ENCODE data around the gene KIF21B.

DNA sequence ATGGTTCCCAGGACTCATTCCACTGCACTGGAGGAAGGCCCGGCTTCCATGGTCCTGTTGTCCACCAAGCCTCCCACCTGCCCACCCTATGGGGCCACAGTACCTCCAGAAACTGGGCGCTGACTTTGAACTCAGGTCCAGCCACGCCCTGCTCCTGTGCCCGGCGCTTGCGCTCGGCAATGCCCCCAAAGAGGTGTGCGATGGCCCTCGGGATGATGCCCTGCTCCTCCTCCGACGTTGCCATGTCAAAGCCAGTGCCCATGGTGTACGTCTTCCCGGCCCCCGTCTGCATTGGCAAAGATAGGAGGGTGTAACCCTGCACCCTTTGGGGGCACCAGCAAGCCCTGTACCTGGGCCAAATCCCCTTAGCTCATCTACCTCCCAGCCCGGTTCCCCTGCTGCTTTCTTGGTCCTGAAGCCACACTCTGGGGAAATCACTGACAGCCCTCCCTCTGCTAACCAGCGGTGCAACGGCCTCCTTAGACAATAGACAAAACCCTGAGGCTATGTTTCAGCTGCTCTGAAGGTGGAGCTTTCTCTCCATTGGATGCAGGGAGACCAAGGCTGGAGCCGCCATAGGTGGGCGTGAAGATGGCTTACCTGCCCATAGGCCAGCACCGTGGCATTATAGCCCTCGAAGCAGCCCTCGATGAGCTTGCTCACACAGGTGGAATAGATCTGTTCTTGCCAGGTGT is 14.7 kb downstream of the KIF21B start:
- TF ChIP-seq, protein P1, sequence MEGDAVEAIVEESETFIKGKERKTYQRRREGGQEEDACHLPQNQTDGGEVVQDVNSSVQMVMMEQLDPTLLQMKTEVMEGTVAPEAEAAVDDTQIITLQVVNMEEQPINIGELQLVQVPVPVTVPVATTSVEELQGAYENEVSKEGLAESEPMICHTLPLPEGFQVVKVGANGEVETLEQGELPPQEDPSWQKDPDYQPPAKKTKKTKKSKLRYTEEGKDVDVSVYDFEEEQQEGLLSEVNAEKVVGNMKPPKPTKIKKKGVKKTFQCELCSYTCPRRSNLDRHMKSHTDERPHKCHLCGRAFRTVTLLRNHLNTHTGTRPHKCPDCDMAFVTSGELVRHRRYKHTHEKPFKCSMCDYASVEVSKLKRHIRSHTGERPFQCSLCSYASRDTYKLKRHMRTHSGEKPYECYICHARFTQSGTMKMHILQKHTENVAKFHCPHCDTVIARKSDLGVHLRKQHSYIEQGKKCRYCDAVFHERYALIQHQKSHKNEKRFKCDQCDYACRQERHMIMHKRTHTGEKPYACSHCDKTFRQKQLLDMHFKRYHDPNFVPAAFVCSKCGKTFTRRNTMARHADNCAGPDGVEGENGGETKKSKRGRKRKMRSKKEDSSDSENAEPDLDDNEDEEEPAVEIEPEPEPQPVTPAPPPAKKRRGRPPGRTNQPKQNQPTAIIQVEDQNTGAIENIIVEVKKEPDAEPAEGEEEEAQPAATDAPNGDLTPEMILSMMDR (IDR thresholded peaks at IDR 0.05; ENCODE audit: poor library complexity): no peak
- no peak for TF ChIP-seq EZH2 (IDR thresholded peaks at IDR 0.05; ENCODE audit: borderline replicate concordance)
